GM18517 (cell line): ENCODE measurements around the gene ATG16L2.

ENCODE experiments used
- ATAC-seq: cut with Tn5 transposase; IDR thresholded peaks from one replicate; pipeline ENCODE4 v1.9.1; 2021; ENCODE audit warnings: mild to moderate bottlenecking, moderate library complexity; ENCODE audit not compliant: unreplicated experiment

The ATG16L2 gene, protein sequence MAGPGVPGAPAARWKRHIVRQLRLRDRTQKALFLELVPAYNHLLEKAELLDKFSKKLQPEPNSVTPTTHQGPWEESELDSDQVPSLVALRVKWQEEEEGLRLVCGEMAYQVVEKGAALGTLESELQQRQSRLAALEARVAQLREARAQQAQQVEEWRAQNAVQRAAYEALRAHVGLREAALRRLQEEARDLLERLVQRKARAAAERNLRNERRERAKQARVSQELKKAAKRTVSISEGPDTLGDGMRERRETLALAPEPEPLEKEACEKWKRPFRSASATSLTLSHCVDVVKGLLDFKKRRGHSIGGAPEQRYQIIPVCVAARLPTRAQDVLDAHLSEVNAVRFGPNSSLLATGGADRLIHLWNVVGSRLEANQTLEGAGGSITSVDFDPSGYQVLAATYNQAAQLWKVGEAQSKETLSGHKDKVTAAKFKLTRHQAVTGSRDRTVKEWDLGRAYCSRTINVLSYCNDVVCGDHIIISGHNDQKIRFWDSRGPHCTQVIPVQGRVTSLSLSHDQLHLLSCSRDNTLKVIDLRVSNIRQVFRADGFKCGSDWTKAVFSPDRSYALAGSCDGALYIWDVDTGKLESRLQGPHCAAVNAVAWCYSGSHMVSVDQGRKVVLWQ

DNA sequence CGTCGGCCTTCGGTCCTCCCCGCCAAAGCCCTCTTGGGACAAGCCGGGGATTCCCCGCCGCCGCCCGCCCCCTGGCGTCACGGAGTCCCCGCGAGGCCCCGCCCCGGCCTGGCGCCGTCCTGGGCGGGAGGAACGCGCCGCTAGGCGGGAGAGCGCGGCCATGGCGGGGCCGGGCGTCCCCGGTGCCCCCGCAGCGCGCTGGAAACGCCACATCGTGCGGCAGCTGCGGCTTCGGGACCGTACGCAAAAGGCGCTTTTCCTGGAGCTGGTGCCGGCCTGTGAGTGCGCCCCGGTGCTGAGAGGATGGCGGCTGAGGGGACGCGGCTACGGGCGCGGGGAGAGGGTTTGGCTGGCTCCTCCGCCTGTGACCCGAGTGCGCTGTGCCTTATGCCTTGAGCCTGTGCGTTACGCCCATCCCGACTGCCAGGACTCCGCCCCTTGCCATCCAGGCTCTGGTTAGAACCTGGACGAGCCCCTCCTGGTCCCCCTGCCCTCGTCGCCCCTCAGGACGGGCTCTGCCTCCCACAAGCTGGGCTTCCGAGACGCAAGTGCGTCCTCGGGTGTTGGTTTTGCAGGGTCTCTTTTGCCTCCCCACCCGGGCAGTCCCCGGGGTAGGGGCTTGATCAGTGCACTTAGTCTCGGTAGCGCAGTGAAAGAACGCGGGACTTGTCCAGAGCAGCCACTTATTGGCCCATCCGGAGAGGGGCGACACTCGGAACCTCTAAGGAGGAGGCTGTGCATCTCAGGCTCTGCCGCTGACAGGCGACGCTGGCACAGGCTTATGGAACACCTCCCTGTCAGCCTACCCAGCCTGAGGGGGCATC lies at the start of gene ATG16L2:
Gene ATG16L2 (plus strand): TSS at position 126 of the 824 bp plus-strand sequence. CDS start 35 bp downstream, at position 161.
- peak; percentile 54 for ATAC-seq

DNA sequence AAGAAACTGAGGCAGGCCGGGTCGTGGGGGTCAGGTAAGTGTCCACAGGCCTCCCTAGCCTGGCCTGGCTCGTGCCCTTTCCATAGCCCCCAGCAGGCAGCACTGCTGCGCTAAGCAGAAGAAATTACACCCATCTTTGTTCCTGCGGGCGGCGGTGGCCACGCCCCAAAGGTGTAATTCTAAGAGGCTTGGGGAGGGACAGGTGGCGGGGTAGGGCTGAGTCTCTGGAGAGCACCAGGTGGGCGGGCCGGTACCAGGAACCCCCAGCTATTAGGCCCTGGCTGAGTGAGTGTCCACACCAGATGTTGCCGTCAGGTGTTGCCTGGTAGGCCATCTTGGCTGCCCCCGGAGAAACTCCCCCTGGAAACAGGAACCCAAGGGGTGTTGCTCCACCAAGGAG lies 49.7 kb upstream of the ATG16L2 start:
- ATAC-seq: no peak

DNA sequence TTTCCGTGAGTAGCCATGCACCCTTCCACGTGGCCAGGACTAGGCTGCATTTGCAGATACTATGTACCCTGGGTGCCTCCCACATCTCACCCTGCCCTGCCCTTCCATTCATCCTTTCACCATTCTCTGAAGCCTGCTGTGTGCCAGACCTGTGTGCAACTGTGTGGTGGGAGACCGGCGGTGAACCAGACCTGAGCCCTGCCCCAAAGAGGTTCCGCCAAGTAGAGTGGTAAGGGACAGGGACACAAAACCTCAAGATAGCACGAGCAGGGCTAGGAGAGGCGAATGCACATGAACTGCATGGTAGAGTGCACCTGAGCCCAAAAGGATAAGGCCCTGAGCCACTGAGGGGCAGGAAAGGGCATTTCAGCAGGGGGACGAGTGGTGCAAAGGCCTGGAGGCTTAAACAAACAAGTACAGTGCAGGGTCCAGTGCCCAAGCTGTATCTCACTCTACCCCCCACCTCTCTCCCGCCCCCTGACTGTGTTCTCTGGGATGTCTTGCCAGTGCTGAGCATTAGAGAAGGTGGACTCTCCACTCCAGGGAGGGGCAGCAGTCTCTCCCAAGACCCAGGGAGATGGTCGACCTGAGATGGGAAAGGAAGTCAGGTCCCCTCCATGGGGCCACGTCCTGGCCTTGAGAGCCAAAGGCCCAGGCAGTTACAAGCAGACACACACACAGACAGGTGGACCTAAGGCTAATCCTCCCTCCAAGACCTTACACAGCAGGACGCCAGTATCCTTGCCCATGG lies 47.9 kb upstream of the ATG16L2 start:
- no peak for ATAC-seq

DNA sequence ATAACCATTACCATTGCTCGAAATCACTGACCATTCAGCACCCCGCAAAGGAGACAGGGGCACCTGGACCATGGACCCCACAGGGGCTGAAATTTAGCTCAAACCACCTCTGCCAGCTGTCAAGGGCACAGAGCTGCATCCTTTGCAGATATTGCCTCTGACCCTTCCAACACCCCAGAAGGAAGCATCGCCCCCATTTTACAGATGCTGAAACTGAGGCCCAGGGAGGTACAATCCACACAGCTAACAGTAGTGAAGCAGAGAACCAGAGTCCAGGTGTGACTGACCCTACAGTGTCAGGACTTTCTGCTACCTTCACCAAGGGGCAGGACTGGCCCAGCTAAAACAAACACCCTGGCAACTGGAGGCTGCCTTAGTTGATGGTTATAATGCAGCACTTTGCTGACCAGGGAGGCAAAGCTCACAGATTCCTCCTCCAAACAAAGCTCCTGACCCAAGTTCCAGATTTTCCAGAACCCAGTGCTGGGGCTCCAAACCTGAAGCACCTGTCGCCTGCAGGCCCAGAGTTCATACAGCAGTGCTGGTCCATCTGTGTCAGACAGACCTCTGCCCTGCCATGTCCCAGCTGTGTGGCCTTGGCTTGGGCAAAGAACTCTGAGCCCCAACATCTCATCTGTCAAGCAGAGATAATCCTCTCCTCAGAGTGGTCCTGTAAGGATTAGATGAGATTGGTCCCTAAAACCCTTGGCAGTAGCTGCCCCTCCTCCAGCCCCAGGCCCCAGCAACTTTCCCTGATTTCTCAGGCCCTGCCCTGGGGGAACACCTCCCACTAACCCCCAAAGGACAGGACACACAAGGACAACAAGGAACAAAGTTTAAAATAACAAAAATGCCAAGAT lies 46.8 kb upstream of the ATG16L2 start:
- no peak for ATAC-seq

DNA sequence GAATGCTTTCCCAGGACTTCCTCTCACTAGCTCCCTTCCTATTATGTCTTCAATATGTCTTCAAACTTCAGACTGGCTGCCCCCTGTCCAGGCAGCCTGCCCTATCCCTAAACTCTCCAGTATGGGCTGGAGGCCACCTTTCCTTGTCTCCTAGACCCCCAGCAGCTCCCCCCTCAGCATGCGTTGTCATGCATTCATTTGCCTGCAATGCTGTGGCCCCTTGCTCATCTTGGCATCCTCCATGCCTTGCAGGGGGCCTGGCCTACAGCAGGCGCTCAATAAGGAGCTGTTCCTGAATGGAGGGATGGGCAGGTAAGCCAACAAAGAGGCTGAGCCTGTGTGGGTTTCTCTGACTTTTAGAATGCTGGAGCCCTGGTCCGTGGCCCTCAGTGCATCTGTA lies 45.6 kb upstream of the ATG16L2 start:
- ATAC-seq: no peak

DNA sequence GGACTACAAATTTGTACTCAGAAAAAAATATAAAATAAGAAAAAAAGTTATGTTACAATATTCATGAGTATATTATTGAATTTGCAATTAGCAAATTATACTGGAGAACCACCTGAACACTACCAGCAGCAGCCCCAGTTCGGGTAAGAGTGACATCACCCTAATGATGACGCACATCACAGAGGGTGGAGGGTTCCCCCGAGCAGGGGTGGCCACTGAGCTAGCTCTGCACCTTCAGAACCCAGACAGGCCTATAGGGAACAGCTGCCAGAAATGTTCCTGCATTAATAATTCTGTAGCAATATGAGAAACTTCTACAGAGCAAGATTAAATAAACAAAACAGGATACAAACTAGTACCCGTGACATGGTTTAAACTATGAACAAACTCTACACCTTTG lies 44.5 kb upstream of the ATG16L2 start:
- no peak for ATAC-seq

DNA sequence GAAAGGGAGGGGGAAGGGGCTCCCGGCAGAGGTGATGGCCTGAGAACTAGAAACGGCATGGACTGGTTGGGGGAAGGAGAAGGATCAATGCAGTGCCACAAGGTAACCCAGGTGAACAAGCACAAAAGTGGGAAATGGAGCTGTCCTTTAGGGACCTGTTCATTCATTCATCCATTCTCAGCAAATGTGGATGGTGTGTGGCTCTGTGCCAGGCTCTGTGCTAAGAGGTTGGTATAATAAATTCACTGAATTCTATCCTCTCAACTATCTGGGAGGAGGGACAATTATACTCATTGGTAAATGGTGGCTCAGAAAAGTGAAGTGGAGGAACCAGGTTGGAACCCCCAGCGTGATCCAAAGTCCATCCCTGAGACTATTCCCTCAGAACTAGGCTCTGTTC lies 43.4 kb upstream of the ATG16L2 start:
- ATAC-seq: no peak

DNA sequence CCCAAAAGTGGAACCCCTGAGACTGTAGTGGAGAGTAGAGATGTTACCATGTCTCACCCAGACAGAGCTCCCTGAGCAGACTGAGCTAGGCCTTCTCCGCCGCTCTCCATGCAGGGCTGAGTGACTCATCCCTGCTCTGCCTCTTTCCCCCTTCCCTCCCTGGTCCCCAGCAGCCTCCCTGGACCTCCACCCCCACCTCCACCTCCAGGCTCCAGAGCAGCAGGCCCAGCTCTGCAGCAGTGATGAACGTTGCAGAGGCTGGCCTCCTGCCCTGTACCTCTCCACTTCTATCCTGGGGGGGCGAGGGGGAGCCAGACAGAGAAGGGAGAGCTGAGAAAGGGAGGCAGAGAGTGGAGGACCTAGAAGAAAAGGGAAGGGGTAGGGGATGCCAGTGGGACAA lies 42.7 kb upstream of the ATG16L2 start:
- ATAC-seq: no peak

DNA sequence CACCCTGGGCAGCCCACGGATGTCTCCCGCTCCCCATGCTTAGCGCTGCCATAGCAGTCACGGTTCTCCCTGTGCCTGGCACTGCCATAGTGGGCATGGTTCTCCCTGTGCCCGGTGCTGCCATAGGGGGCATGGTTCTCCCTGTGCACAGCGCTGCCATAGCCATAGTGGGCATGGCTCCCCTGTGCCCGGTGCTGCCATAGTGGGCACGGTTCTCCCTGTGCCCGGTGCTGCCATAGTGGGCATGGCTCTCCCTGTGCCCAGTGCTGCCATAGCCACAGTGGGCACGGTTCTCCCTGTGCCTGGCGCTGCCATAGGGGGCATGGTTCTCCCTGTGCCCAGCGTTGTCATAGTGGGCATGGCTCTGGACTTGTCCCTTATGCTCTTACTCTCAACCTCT lies 42.2 kb upstream of the ATG16L2 start:
- no peak for ATAC-seq

DNA sequence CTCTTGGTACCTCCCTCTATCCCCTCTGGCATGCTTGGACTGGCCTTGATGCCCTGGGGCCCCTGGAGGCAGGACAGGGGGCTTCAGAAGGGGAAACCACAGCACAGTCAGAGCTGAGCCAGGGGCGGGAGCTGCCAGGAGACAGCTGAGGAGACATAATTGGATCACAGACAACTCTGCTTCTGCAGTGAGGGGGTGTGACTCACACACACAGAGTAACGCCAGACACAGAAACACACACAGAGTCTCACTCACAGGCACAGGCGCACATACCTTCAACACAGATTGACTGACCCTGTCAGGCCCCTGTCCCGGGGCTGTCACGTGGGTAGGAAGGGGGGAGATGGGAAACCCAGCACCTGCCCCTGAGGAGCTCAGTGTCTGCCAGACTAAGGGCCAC lies 40.9 kb upstream of the ATG16L2 start:
- no peak for ATAC-seq

DNA sequence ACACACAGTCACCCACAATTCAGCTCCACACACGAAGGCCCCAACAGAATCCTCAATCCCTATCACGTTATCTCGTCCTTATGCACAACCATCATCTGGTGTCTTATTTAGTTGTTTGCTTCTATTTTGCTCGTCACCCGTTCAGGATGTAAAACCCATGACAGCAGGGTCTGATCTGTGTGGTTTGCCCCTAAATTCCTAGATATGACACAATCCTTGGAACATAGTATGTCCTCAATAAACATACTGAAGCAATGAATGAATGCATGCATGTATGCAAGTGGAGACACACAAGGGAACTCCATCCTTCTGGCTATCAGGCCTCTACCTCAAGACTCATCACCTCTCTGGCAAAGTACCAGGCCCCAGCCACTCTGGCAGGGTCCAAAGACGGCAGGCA lies 40.5 kb upstream of the ATG16L2 start:
- ATAC-seq: no peak

DNA sequence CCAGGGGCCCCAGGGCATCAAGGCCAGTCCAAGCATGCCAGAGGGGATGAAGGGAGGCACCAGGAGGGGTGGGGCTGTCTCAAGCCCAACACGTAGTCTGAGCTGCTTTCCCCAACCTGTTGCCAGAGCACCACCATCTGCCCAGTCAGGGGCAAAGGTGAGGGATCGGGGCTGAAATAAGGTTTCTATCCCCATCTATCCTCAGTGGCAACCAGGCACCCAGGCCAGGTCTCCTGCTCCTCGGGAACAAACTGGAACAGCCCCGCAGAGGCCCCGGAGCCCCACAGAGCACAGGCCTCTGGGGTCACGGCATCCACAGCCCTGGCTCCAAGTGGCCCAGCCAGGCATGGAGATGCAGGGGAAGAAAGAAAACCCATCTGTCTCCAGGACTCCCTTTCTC lies 39.7 kb upstream of the ATG16L2 start:
- no peak for ATAC-seq

DNA sequence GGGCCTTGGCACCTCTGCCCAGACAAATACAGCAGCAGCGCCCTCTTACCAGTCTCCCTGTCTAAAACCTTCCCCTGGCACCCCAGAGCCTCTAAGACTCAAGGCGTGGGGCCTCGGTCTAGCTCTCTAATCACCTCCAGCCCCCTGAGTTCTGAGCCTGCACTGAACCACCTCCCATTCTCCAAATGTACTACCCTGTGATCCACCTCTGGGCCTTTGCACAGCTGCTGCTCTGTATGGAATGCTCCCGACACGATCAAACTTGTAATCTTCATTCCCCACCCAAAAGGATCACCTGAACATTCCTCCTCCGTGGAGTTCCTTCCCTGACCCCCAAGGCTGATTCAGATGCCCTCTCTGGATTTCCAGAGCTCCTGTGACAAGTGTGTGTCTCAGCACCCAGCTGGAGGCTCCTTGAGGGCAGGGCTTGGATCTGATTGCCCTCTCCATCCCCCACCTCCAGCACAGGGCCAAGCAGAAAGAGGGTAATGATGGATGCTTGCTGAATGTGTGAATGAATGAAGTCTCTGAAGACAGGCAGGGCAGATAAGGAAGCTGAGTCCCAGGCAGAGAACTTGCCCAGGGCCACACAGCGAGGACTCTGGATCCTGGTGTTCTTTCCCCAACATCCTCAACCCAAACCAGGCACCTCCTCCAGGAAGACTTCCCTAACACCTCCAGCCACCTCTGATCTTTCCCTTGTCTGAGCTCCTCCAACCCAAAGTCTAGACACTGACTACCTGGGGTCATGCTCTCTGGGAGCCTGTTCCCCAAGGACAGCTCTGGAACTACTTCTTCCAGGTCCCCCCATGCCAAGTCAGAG lies 38.7 kb upstream of the ATG16L2 start:
- ATAC-seq: no peak

DNA sequence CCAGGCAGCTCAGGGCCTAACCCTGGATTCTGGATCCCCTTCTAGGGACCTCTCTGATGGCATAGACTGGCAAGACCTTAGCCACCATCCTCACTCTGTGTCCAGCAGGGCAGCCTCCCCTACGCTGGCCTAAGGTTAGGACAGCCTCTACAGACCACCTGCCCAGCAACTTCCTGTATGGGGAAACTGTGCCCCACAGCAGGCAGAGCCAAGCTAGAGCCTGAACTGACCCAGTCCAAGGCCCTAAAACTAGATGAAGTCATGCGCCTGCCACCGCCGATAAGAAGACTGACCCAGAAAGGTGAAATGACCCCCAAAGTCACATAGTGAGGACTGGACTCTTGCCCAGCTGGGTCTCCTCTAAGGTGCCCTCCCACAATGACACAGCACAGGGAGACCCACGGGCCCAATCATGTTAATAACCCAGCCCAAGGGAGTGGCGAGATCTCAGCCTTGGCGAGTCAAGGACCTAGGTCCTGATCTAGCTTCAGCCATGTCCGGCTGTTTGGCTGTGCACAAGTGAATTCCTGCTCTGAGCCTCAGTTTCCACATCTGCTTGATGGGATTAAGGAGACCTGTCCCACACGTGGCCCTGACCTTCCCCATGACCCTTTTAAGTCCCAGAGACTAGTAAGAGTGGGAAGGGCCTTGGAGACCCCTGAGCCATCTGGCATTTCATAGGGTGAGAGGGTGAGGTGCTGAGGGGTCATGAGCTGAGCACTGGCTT lies 37.9 kb upstream of the ATG16L2 start:
- no peak for ATAC-seq

DNA sequence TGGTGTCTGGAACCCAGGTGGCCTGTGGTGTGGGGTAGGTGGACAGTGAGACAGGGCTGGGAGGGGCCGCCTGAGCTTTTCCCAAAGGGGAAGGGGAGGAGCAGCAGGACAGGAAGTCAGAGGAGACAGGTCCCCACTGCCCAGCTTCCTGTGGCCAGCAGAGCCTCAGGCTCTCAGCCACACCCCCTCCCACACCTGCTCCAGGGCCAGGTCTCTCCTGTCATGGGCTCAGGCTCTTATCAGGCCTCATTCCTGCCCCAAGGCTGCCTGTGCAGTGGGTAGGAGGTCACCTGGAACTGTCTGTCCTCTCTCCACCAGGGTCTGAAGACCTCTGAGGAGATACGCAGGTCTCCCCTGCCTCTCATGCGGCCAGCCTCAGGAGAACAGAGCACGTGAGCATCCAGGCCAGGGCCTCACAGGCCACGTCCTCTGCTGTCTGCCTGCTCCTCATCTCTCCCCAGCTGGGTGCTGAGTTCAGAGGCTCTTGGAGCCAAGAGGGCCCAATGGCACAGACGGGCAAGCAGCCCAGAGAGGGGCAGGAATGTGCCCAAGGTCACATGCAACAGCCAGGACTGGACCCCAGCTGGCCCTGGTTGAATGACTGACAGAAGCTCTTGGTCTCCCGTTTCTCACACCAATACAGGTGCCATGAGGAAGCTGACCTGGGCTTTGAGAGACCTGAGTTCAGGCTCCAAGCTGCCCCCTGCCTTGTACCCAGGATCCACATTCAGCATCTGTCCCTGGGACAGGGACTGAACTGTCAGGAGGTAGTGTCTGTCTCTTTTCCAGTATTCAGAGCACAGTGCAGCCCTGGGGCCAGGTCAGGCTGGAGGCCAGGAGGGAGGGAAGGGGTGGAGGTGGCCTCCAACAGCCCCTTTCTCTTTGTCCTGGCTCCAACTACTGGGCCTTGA lies 37.1 kb upstream of the ATG16L2 start:
- no peak for ATAC-seq

DNA sequence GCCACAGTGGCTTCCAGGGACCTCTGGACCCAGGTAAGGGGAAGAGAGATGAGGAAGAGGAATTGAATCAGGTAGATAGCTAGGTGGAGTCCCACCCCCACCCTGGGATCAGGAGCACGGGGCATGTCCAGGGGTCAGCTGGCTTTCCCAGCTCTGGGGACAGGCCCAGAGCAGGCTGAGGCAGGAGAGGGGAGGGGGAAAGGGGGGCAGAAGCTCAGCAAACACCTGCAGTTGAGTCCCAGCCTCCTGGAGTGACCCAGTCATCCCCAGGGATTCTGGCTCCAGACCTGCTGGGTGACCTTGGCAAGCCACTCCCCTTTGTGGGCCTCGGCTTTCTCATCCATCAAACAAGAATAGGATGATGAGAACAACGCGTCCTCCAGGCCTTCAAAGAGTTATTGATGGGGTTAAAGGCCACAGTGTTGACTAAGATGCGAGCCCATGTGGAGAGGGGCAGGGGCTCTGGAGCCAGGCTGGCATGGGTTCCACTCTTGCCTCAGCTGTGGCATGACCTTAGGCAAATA lies 36.4 kb upstream of the ATG16L2 start:
- ATAC-seq: no peak
